Measurements from ENCODE around the gene GCNT2.

The GCNT2 gene

DNA sequence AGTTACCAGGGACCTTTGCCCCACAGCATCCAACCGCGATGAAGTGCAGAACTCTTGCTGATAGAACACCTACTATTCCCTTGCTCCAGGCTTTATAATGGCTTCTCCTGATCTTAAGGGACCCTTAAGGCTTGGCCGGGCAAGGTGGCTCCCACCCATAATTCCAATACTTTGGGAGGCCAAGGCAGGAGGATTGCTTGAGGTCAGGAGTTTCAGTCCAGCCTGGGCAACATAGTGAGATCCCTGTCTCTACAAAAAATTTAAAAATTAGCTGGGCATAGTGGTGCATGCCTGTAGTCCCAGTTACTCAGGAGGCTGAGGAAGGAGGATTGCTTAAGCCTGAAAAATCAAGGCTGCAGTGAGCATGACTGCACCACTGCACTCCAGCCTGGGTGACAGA is 68.8 kb downstream of the GCNT2 start:
- no peaks in the 10 kb centered on the region for H3K36me3 ChIP-seq
- no peaks in the 10 kb centered on the region for H3K9me3 ChIP-seq
- H3K4me1 ChIP-seq: peaks cover 0 to 8% (median 2%) of the 10 kb centered on the region in 4 donors
- TF ChIP-seq, protein P1, sequence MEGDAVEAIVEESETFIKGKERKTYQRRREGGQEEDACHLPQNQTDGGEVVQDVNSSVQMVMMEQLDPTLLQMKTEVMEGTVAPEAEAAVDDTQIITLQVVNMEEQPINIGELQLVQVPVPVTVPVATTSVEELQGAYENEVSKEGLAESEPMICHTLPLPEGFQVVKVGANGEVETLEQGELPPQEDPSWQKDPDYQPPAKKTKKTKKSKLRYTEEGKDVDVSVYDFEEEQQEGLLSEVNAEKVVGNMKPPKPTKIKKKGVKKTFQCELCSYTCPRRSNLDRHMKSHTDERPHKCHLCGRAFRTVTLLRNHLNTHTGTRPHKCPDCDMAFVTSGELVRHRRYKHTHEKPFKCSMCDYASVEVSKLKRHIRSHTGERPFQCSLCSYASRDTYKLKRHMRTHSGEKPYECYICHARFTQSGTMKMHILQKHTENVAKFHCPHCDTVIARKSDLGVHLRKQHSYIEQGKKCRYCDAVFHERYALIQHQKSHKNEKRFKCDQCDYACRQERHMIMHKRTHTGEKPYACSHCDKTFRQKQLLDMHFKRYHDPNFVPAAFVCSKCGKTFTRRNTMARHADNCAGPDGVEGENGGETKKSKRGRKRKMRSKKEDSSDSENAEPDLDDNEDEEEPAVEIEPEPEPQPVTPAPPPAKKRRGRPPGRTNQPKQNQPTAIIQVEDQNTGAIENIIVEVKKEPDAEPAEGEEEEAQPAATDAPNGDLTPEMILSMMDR (IDR thresholded peaks at IDR 0.05): no peak
- H3K27me3 ChIP-seq: peaks cover 0 to 12% of the 10 kb centered on the region in 2 donors
- no peak for DNase-seq
- intact Hi-C loops (cut with DNase I; ENCODE audit: low total_unique reads): no loop called here
- no peak overlapping the region for H3K27ac ChIP-seq
- H3K4me3 ChIP-seq: no peak overlapping the region

DNA sequence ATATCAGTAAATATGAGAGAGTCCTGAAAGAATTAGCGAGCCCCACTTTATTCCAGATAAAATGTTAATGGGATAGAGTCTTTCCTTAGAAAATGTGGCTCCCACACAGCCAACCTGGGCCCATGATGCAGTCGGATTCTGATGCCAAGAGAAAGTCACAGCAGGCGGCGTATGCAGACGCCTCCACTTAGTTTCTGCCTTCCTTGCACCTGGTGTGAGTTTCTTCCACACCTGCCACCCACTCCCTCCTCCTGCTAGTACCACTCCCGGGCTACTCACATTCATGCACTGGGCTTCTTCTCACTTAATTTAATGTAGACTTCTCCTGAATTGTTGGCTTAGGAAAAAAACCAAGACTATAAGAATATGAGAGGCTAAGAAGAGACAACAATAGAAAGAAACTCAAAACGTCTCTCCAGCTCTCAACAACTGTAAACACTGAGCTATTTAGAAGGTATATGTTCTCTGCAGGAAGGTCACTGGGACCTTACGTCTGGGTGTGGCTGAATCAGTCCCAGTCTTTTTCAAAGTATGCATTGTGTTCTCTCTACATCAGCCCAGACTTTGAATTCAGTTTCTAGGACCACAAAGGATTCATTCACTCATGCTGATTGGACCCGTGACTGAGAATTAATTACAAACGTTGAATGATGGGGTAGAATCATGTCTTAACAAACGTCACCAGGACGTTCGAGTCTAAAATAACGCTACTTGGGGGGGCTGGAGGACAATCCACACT is 70.4 kb downstream of the GCNT2 start:
- DNase-seq: no peak
- TF ChIP-seq, protein P1 (IDR thresholded peaks at IDR 0.05): no peak
- no peaks in the 10 kb centered on the region for H3K9me3 ChIP-seq
- no peak overlapping the region for H3K4me3 ChIP-seq
- no peak overlapping the region for H3K27ac ChIP-seq
- peaks cover 0 to 10% of the 10 kb centered on the region in 2 donors for H3K27me3 ChIP-seq
- no peaks in the 10 kb centered on the region for H3K36me3 ChIP-seq
- H3K4me1 ChIP-seq: no peaks in the 10 kb centered on the region
- intact Hi-C loops (cut with DNase I; ENCODE audit: low total_unique reads): no loop called here

DNA sequence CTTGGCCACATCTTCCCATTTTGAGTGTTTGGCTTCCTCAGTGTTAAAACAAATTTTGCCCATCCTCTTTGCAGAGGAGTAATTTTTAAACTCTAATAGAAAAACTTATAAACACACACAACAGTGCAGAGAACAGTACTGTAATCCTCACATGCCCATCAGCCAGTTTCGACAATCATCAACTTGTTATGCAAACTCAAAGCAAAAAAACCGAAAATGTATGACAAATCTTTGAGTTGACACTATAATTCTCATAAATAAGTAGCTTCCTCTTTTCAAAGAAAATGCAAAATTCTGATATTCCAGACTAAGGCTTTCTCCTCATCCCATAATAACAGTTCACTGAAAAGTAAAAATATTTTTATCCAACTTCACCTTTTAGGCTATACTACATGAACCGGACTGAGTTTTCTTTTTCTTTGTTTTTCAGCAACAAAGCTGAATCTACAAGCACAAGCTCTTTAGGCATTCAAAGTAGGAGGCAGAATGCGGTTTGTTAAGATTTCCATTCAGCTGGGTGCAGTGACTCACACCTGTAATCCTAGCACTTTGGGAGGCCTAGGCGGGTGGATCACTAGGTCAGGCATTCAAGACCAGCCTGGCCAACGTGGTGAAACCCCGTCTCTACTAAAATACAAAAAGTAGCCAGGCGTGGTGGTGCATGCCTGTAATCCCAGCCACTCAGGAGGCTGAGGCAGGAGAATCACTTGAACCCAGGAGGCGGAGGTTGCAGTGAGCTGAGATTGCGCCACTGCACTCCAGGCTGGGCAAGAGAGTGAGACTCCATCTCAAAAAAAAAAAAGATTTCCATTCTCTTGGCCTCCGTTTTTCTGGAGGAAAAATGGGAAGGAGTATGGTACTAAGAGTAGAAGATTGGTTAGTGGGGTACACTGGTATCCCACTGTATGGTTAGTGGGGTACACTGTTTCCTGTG is 74.8 kb downstream of the GCNT2 start:
- no peak overlapping the region for H3K27ac ChIP-seq
- H3K9me3 ChIP-seq: no peaks in the 10 kb centered on the region
- peaks cover 0 to 5% of the 10 kb centered on the region in 2 donors for H3K27me3 ChIP-seq
- H3K4me1 ChIP-seq: no peaks in the 10 kb centered on the region
- DNase-seq: no peak
- H3K4me3 ChIP-seq: no peak overlapping the region
- intact Hi-C loops (cut with DNase I; ENCODE audit: low total_unique reads): no loop called here
- TF ChIP-seq, protein P1 (IDR thresholded peaks at IDR 0.05): no peak
- no peaks in the 10 kb centered on the region for H3K36me3 ChIP-seq

GRCh38 chr6:10597499-10598001 is 76.4 kb downstream of the GCNT2 start:
- intact Hi-C loops (cut with DNase I; ENCODE audit: low total_unique reads): no loop called here
- Histone ChIP-seq H3K4me3 (no peak overlapping the region), H3K4me1 (no peaks in the 10 kb centered on the region), H3K27me3 (no peaks in the 10 kb centered on the region), H3K36me3 (no peaks in the 10 kb centered on the region), H3K9me3 (no peaks in the 10 kb centered on the region), H3K27ac (no peak overlapping the region)
- TF ChIP-seq, protein P1 (IDR thresholded peaks at IDR 0.05): no peak
- no peak for DNase-seq

DNA sequence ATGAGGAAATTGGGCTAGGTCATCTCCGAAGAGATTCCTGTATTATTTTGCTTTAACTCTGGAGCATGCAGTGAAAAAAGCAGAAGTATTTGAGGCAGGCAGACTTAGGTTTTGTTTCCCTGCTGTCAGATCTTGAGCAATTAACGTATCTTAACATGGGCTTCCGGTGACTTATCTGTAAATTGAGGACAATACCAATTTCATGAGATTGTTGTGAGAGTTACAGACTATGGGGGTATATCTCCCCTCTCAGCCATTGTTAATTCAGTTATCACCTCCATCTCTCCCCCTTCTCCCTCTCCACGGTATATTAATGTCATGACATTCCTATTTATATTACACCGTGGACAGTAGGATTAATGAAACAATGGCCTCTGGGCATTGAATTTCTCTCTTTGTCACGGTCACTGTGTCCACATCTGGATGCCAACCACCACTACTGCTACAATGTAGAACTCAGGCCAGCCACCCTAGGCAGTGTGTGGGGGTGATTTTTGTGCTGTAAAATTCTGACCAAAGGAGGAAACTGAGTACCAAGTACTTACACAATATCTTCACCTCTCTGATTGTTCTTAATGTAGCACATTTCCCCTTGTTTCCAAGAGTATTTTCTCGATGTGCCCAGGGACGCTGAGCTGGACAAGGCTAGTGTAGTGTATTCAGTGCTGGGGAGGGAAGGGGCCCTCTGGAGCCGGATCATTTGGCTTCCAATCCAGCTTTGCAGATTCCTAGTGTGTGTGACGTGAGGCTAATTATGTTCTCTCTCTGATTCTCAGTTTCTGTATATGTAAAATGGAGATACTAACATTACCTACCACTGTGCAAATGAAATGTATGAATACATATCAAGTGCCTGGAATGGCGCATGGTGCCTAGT is 77.2 kb downstream of the GCNT2 start:
- no peak overlapping the region for H3K27ac ChIP-seq
- intact Hi-C loops (cut with DNase I; ENCODE audit: low total_unique reads): no loop called here
- DNase-seq: no peak
- H3K36me3 ChIP-seq: no peaks in the 10 kb centered on the region
- no peaks in the 10 kb centered on the region for H3K4me1 ChIP-seq
- H3K27me3 ChIP-seq: no peaks in the 10 kb centered on the region
- no peaks in the 10 kb centered on the region for H3K9me3 ChIP-seq
- TF ChIP-seq, protein P1 (IDR thresholded peaks at IDR 0.05): no peak
- no peak overlapping the region for H3K4me3 ChIP-seq

Measured in tibial artery (tissue), 4 donors.